Measurements from ENCODE around the gene OAS3.

OAS3 gene

GRCh38 chr12:112961536-112961935 lies 23.3 kb downstream of the OAS3 start:
- no peak for DNase-seq (ENCODE audit: low spot score)

DNA sequence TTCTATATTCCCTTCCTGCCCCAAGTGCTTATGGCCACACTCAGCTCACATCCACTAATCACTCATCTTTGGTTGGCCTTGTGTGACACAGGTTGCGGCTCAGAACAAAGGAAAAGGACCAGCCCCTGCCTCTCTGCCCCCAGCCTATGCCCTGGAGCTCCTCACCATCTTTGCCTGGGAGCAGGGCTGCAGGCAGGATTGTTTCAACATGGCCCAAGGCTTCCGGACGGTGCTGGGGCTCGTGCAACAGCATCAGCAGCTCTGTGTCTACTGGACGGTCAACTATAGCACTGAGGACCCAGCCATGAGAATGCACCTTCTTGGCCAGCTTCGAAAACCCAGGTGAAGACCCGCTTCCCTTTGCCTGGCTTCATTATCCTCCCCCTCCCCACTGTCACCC lies 24.3 kb downstream of the OAS3 start:
- no peak for DNase-seq (ENCODE audit: low spot score)

DNA sequence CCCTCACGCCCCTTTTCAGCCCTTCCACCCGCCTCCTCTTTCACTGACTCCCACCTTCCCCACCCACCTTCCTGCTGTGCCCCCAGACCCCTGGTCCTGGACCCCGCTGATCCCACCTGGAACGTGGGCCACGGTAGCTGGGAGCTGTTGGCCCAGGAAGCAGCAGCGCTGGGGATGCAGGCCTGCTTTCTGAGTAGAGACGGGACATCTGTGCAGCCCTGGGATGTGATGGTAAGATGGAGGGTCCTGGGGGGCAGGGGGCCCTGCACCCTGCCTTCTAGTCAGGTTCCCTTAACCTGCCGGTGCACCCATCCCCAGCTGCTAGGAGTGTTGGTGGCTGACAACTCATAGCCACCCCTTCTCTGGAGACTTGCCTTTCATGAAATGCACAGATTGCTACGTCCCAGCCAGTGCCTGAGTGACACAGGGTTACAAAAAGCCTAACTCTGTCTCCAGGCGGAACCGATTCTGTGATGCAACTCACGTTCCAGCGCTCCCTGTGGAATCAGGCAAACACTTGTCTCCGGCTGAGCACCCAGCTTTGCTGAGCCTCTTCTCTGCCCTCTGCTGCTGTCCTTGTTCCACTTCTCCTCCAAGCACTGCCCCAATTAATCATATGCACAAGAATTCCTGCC lies 25.1 kb downstream of the OAS3 start:
- DNase-seq (ENCODE audit: low spot score): no peak

DNA sequence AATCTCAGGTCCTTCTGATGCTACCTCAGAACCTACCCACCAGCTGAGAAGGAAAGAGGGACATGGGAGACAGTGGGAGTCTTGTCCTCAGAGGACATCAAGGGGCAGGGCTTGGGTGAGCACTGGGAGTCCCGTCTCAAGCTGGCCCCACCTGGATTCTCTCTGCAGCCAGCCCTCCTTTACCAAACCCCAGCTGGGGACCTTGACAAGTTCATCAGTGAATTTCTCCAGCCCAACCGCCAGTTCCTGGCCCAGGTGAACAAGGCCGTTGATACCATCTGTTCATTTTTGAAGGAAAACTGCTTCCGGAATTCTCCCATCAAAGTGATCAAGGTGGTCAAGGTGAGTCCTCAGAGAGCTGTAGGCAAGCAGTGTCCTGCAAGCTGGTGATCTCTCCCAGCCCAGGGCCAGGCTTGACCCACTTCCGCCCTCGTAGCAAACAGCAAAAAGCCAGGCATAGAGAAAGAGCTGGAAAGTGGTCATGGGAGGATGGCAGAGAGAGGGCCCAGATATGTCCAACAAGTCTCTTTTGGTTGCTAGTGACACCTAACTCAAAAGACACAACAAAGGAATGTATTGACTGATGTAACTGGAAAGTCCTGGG lies 25.9 kb downstream of the OAS3 start:
- DNase-seq (ENCODE audit: low spot score): no peak

- no peak for DNase-seq (ENCODE audit: low spot score)
These were observed 26.6 kb downstream of the OAS3 start for GRCh38 chr12:112964915-112965314.

DNA sequence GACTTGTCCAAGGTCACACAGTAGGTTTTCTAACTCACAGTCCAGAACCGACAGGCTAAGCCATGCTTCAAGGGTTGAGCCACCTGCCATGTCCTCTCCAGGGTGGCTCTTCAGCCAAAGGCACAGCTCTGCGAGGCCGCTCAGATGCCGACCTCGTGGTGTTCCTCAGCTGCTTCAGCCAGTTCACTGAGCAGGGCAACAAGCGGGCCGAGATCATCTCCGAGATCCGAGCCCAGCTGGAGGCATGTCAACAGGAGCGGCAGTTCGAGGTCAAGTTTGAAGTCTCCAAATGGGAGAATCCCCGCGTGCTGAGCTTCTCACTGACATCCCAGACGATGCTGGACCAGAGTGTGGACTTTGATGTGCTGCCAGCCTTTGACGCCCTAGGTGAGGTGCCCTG lies 27.4 kb downstream of the OAS3 start:
- no peak for DNase-seq (ENCODE audit: low spot score)

DNA sequence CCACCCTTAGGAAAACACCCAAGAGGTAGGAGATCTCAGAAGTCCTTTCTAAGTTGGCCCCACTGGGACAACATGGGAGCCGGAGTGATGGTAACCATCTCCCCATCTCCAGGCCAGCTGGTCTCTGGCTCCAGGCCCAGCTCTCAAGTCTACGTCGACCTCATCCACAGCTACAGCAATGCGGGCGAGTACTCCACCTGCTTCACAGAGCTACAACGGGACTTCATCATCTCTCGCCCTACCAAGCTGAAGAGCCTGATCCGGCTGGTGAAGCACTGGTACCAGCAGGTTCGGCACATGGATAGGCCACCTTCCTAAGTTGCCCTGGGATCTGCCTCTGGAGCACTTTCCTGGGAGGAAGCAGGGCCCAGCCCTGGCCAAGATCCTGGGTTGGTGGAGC lies 29.0 kb downstream of the OAS3 start:
- no peak for DNase-seq (ENCODE audit: low spot score)

DNA sequence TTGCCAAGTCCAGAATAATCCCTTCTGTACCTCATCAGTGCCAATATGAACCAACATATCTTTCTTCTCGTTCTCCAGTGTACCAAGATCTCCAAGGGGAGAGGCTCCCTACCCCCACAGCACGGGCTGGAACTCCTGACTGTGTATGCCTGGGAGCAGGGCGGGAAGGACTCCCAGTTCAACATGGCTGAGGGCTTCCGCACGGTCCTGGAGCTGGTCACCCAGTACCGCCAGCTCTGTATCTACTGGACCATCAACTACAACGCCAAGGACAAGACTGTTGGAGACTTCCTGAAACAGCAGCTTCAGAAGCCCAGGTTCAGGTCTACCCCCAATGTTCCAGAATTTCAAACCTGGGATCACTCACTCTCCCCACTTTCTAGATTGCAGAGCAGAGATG lies 29.6 kb downstream of the OAS3 start:
- DNase-seq (ENCODE audit: low spot score): no peak

- no peak for DNase-seq (ENCODE audit: low spot score)
These were observed 31.5 kb downstream of the OAS3 start for GRCh38 chr12:112969547-112970306.

- DNase-seq (ENCODE audit: low spot score): no peak
These were observed 32.1 kb downstream of the OAS3 start for GRCh38 chr12:112970391-112970790.

- DNase-seq (ENCODE audit: low spot score): no peak
These were observed 33.0 kb downstream of the OAS3 start for GRCh38 chr12:112971248-112971647.

- DNase-seq (ENCODE audit: low spot score): peak; percentile 1
These were observed 34.9 kb downstream of the OAS3 start for GRCh38 chr12:112973011-112973735.

DNA sequence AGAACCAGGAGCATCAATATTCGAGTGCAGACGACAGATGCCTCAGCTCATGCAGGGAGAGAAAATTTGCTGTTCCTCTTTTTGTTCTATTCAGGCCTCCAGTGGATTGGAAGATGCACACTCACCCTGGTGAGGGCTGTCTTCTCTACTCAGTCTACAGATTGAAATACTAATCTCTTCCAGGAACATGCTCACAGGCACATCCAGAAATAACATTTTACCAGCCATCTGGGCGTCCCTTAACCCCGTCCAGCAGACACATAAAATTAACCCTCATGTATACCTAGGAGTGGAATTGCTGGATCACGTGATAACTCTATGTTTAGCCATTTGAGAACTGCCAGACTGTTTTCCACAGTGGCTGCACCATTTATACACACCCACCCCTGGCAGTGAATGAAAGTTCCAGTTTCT lies 35.6 kb downstream of the OAS3 start:
- DNase-seq (ENCODE audit: low spot score): no peak

DNA sequence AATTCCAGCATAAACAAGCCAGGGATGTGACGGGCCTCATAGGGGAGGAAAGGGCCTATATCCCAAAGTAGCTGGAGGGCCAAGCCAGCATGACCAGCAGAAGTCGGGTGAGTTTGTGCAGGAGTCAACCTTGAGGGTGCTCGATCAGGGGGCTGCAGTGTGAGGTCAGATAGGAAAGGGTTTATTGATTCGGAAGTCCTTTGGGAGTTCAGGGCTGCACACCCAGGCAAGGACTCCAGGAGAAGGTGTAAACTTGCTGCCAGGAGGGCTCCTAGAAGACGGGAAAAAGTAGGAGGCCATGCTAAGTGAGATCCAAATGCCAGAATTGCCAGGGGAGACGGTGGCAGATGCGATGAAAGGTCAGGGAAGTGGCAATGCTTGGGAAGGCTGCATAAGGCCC lies 36.6 kb downstream of the OAS3 start:
- DNase-seq (ENCODE audit: low spot score): no peak

DNA sequence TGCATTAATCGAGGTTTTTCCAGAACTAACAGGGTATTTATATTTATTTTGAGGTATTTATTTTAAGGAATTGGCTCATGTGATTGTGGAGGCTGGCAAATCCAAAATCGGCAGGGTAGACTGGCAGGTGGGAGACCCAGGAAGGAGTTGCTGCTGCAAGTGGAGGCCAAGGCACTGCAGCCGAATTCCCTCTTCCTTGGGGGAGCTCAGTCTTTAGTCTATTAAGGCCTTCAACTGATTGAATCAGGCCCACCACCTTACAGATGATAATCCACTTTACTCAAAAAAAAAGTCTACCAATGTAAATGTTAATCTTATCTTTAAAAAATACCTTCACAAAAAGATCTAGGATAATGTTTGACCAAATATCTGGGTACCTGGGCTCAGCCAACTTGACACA lies 38.9 kb downstream of the OAS3 start:
- DNase-seq (ENCODE audit: low spot score): no peak

- DNase-seq (ENCODE audit: low spot score): no peak
These were observed 39.4 kb downstream of the OAS3 start for GRCh38 chr12:112977641-112978040.

DNA sequence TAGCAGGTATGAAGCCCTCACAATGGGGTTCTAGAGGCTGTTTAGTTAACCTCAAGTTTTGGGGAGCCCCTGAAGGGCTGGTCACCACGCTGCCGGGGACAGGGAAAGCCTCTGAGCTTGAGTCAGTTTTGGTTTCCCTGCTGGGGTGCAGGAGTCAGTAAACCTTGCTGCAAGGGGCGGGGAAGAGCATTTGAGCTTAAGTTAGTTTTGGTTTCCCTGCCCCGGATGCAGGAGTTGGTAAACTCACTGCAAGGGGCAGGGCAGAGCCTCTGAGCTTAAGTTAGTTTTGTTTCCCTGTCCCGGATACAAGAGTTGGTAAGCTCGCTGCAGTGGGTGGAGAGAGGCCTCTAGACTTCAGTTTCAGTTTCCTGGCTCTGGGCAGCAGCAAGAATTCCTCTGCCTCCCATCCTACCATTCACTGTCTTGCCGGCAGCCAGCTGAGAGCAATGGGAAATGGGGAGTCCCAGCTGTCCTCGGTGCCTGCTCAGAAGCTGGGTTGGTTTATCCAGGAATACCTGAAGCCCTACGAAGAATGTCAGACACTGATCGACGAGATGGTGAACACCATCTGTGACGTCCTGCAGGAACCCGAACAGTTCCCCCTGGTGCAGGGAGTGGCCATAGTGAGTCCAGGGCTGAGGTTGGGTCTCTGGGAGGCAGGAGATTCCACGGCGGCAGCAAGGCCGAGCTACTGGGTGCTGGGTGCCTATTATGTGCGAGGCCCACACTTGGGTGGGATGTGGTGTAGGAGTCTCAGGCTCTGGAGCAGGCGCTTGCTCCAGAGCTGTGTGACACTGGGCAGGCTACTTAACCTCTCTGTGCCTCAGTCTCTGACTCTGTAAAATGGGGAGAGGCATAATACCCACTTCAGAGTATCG lies 40.1 kb downstream of the OAS3 start, which contains the start of gene OAS2:
Gene OAS2 (plus strand): TSS at position 357 of the 878 bp plus-strand sequence. CDS start 90 bp downstream, at position 447.
- peak; percentile 16 for DNase-seq (ENCODE audit: low spot score)

GRCh38 chr12:112979041-112979680 lies 40.9 kb downstream of the OAS3 start:
- no peak for DNase-seq (ENCODE audit: low spot score)

- DNase-seq (ENCODE audit: low spot score): no peak
These were observed 42.4 kb downstream of the OAS3 start for GRCh38 chr12:112980491-112981158.

DNA sequence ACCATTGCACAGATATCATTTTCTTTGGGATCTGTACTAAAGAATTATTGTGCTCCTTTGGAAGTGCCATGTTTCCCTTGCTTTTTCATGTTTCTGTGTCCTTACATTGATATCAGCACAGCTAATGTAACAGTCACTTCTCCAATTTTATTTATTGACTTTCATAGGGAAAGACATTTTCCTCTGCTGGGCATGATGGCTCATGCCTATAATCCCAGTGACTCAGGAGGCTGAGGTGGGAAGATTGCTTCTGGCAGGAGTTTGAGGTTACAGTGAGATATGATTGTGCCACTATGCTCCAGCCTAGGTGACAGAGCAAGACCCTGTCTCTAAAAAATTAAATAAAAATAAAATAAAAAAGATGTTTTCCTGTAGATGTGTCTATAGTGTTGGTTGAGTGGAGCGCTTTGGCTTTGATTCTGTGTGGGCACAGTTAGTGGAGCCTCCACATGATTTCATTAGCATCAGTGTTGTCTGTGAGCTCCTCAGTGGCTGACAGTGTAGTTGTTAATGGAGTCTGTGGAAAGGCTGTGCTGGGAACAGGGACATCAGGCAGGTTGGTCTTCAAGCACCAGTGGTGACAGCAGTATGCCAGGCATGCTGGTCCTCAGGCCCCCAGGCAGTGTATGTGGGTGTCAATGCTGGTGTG lies 47.5 kb downstream of the OAS3 start:
- DNase-seq (ENCODE audit: low spot score): no peak
